BE2C (cell line): ENCODE data around the gene BBS10.
"Not testable (repeated sequence)": the region's sequence is repeated elsewhere in the genome, so short reads cannot be mapped to it uniquely, and the experiment has no call there.

ENCODE experiments used
- DNase-seq: peaks from one replicate; pipeline ENCODE4 v3.0.0-alpha.2; 2020
- H3K27me3 ChIP-seq: fragments of 250-450 bp; sonication (Bioruptor Pico); 2 replicates; pipeline ENCODE4 v1.5.1; 2020; ENCODE audit warnings: mild to moderate bottlenecking
- H3K36me3 ChIP-seq: fragments of 250-450 bp; sonication (Bioruptor Pico); 2 replicates; pipeline ENCODE4 v1.5.1; 2020; ENCODE audit warnings: mild to moderate bottlenecking
- H3K4me1 ChIP-seq: fragments of 250-450 bp; sonication (Bioruptor Pico); 2 replicates; pipeline ENCODE4 v1.5.1; 2020
- H3K4me3 ChIP-seq: 2 replicates; pipeline ENCODE4 v1.5.1; 2011; ENCODE audit warnings: low read depth, low read length
- H3K9me3 ChIP-seq: fragments of 250-450 bp; sonication (Bioruptor Pico); 2 replicates; pipeline ENCODE4 v1.5.1; 2020
- CTCF ChIP-seq: IDR thresholded peaks from 2 replicates; pipeline ENCODE4 v1.5.1; 2012; ENCODE audit warnings: mild to moderate bottlenecking, low read depth, low read length

Gene BBS10

DNA sequence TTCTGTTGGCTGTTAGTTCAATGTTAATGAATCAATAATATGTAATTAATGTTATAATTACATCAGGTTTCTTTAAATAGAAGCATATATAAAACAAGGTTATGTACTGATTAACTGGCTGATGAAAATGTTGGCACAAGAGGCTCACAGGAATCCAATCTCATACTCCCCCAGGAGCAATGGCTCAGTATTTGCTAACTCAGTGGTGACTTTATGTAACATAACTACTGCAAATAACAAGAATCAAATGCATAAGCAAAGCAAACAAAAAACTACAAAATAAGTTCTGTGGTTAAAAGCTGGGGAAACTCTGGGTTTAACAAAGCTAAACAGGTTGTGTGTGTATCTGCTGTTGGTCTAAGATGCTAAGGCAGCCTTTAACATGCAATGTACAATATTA lies 27.7 kb upstream of the BBS10 start:
- Histone ChIP-seq H3K4me1 (no peaks in the 10 kb centered on the region), H3K36me3 (peaks cover 10% of the 10 kb centered on the region), H3K4me3 (no peak overlapping the region), H3K27me3 (no peaks in the 10 kb centered on the region), H3K9me3 (no peaks in the 10 kb centered on the region)
- no peak for TF ChIP-seq CTCF
- DNase-seq, result no peak

DNA sequence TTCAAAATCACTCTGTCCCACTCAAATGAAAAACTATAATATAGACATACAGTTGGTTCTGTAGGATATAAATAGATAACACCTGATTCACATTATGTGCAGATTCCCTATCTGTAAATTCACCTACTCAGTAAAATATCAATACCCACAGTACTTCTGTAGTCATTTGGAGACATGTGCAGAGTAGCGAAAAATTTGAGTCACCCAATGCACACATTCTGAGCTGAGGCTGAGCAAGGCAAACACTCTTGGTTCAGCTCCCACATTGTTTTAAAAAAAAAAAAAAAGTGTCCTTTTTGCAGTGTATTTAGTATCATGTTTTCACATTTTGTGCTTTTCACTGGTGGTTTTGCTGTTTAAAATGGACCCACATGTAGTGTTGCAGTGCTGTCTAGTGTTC lies 27.3 kb upstream of the BBS10 start:
- Histone ChIP-seq H3K4me3 (no peak overlapping the region), H3K4me1 (no peaks in the 10 kb centered on the region), H3K27me3 (no peaks in the 10 kb centered on the region), H3K9me3 (no peaks in the 10 kb centered on the region), H3K36me3 (peaks cover 10% of the 10 kb centered on the region)
- TF ChIP-seq CTCF, result no peak
- no peak for DNase-seq

GRCh38 chr12:76374386-76375020 lies 26.3 kb upstream of the BBS10 start:
- H3K4me1 ChIP-seq, result no peaks in the 10 kb centered on the region
- H3K36me3 ChIP-seq, result peaks cover 10% of the 10 kb centered on the region
- no peak overlapping the region for H3K4me3 ChIP-seq
- TF ChIP-seq CTCF, result no peak
- no peak for DNase-seq
- no peaks in the 10 kb centered on the region for H3K9me3 ChIP-seq
- H3K27me3 ChIP-seq, result no peaks in the 10 kb centered on the region

GRCh38 chr12:76368230-76368629 lies 20.0 kb upstream of the BBS10 start:
- H3K36me3 ChIP-seq, result peaks cover 11% of the 10 kb centered on the region

GRCh38 chr12:76366163-76366562 lies 17.9 kb upstream of the BBS10 start:
- no peaks in the 10 kb centered on the region for H3K27me3 ChIP-seq
- peaks cover 11% of the 10 kb centered on the region for H3K36me3 ChIP-seq
- no peak for TF ChIP-seq CTCF
- DNase-seq, result no peak
- no peaks in the 10 kb centered on the region for H3K9me3 ChIP-seq
- no peaks in the 10 kb centered on the region for H3K4me1 ChIP-seq
- no peak overlapping the region for H3K4me3 ChIP-seq

More at GRCh38 chr12:76368230-76368629, 20.0 kb upstream of the BBS10 start:
- DNase-seq, result no peak
- no peaks in the 10 kb centered on the region for H3K27me3 ChIP-seq
- H3K4me3 ChIP-seq, result no peak overlapping the region
- no peak for TF ChIP-seq CTCF
- no peaks in the 10 kb centered on the region for H3K9me3 ChIP-seq
- no peaks in the 10 kb centered on the region for H3K4me1 ChIP-seq

DNA sequence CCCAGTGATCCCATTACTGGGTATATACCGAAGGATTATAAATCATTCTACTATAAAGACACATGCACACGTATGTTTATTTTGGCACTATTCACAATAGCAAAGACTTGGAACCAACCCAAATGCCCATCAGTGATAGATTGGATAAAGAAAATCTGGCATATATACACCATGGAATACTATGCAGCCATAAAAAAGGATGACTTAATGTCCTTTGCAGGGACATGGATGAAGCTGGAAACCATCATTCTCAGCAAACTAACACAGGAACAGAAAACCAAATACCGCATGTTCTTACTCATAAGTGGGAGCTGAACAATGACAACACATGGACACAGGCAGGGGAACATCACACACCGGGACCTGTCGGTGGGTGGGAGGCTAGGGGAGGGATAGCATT lies 15.9 kb upstream of the BBS10 start:
- not testable (repeated sequence) for DNase-seq, H3K4me1 ChIP-seq, H3K9me3 ChIP-seq, H3K27me3 ChIP-seq, H3K4me3 ChIP-seq
- peaks cover 11% of the 10 kb centered on the region for H3K36me3 ChIP-seq
